Medulla oblongata (tissue), 1 donor: ENCODE data around the gene GPR132.

Experiments
- DNase-seq: peaks from one replicate; pipeline ENCODE4 v3.0.0-alpha.2; 2015; ENCODE audit errors: extremely low spot score

The GPR132 gene

DNA sequence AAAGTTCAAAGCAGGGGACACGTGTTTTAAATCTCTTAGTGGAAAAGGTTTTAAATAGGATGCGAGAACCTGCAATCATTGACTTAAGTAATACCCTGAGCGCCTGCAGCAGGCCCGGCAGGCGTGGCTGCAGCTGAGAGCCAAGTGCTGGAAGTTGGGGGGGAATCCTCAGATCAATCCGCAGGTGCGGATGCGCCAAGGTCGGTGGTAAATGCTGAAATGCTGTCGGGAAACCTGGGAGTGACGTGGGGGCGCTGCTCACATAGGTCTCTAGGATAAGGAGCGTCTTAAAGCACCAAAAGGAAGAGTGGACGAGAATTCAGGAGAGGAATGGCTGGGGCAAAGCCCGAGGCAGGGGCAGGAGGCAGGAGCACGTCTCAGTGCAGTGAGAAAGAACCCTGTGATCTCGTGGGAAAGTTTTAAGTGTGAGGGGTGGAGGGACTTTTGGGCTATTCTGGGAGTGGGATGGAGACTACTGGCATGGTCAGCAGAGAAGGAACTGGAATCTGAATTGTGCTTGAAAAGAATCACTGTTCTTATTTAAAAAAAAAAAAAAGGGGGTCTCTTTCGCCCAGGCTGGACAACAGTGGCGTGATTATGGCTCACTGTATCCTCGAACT lies 43.5 kb downstream of the GPR132 start:
- DNase-seq = no peak

DNA sequence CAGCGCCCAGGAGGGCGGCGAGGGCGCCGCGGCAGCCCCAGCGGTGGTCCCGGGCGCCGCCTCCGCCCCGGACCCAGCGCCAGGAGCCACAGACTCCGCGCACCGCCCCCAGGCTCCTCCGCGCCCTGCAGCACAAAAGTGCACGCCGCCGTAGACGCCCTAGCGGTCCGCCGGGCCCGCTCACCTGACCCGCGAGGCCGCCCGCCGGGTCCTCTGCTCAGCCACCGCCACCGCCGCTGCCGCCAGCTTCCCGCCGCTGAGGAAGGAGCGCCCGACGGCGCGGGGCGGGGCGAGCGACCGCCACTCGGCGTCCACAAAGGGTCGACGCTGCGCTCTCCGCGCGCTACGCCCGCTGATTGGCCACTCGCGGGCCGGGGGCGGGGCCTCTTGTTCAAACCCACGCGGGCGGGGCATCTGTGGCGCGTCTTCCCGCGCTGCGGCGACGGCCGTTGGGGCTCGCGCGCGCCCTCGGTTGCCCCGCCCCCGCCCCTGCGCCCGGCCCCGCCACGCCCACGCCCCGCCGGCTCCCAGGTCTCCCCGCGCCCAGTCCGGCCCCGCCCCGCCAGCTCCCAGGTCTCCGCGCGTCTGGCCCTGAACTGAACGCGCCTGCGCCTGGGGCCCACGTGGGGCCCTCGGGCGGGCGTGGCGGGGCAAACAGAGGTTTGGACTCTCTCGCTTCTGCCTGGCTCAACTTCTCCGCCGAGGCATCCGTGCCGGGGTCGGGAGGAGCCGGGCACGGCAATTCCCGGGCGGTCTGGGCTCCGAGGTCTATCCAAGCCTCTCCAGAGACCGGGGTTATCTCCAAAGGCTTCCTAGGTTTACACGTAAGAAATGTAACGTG lies 44.2 kb downstream of the GPR132 start, which contains the start of gene CDCA4:
TSS of gene CDCA4 (minus strand) at position 269 of the 841 bp plus-strand sequence. CDS start 9,154 bp downstream, outside the sequence.
- peak; percentile 98 for DNase-seq

DNA sequence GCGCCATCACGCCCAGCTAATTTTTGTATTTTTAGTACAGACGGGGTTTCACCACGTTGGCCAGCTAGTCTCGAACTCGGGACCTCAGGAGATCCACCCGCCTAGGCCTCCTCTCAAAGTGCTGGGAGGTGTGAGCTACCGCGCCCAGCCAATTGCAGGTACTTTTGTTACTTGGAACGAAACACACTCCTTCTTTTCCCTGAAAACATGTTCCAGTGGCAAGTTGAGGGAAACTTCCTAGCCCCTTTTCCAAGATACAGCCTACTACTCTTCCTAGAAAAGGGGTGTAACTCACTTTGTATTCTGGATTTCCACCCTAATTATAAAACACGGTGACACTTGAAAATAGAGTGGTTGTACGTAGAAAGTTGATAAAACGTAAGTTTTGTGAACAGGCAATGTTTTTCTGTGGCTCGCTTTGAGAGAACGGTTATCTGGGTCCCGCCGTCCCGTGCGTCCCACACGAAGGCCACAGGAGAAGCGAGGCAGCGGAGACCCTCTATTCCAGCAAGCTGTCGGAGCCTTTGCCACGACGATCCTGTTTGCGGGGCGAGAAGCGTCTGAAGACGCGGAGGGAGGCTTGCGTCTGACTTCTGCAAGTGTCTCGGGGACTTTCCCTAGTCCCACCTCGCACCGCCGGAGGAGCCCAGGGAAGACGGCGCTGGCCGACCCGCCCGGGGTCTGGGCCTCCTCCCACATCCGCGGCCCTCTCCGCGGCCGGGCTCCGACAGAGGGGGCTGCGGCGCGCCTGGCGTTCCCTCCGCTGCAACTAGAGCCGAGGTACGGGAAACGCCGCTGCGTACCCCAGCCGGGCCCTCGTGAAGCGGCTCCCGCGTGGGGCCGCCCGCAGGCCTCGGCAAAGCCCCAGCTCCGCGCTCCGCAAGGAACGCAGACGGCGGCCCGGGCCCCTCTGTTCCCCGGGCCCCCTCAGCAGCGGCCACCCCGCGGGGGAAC lies 45.1 kb downstream of the GPR132 start:
- DNase-seq = no peak

DNA sequence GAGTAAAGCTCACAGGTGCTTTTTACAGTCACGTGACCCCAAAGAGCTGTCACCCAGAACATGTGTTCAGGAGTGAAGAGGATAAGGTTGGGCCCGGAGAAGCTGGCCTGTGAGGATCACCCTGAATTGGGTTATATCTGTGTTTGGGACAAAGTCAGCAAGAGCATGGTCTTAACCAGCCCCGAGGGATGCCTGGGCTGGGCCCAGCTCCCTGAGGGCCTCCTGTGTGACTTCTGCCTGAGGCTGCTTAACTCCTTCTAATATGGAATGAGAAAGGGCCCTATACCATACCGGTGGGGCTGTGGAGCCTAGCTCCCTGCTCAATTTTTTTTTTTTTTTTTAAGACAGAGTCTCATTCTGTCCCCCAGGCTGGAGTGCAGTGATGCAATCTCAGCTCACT lies 46.8 kb downstream of the GPR132 start:
- no peak for DNase-seq

DNA sequence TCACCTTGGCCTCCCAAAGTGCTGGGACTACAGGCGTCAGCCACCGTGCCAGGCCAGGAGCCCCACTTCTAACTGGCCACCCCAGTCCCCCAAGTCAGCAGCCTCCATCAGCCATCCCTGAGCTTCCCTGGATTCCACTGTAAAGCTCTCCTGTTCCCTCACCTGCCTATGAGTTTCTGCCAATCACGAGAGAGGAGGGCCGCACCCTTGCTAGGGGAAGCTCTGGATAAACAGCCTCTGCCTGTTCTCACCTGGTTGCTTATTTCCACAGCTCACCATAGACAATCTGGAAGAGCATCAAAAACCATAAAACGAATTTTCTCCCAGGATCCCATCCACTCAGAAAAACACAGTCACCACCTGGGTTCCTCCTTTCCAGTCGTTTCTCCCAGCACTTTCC lies 49.3 kb downstream of the GPR132 start:
- no peak for DNase-seq

DNA sequence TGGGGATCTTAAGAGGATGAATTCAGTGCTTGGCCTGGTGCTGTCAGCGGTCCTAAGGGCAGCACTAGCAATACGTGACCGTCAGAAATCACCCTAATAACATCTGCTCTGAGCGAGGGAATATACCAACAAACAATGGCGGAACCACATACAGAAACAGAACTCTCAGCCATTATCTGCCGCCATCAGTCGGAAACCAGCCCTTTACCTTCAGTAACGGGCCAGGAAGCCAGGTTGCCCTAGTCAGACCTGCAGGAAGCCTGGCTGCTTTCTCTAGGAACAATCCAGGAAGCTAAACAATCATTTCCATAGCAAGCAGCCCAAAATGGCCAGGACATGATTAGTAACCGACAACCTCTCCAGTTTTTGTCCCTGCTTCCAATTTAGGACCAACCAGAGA lies 50.0 kb downstream of the GPR132 start:
- no peak for DNase-seq

DNA sequence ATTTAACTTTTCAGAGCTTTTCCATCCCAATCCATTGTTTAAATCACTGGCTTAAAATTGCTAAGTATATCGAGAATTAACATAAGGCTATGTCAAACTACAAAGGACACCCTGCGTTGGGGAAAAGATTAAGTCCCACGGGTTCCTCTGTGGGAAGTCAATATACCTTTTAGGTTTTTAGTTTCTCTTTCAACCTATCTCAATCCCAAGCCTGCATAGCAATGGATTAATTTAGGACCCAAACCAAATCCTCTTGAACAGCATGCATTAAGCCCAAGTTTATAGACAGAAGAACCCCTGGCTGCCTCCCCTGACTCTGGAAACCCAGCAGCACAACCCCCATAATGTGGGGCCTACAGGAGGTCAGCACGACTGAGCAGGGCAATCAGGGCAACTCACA lies 50.6 kb downstream of the GPR132 start:
- DNase-seq = no peak

DNA sequence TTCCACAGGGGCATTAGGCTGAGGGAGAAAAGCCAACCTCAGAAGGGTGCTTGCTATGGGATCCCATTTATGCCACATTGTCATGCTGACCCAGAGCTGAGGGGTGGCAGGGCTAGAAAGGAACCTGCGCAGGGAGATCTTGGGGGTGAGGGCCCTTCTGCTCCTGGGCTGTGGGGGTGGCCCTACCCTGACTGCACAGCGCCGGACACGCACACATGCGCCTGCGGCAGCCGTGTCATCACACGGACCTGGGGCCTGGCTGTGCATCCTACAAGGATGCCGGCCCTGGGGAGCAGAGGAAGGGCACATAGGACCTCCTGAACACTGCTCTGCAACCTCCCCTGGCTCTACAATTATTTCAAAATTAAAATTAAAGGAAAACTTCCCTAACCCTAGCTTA lies 51.2 kb downstream of the GPR132 start:
- DNase-seq = no peak

DNA sequence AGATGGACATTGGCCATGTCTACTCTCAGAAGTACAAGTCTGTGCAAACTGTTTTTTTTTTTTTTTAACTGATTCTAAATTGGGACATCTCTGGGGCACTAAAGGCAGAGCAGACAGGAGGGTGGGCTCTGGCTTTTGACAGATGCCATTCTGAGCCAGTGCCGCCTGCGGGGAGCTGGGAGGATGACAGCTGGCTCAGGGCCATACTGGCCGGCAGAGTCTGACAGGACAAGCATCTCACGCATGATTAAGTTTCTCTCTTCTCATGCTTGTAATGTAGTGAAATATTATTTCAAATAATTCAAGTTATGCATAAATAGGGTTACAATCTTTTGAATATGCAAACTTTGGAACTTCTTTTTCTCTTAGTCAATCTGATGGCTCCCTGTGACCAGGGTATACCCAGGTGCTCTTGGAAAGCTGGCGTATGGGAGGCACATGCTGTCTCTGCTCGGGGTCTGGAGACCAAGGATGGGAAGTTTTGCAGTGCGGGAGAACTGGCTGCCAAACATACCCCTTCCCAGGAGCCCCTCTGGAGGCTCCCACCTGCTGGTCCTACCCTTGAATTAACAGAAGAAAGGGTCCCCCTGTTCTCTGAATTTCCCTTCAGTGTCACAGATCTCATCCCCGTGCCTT lies 52.0 kb downstream of the GPR132 start:
- peak; percentile 47 for DNase-seq

DNA sequence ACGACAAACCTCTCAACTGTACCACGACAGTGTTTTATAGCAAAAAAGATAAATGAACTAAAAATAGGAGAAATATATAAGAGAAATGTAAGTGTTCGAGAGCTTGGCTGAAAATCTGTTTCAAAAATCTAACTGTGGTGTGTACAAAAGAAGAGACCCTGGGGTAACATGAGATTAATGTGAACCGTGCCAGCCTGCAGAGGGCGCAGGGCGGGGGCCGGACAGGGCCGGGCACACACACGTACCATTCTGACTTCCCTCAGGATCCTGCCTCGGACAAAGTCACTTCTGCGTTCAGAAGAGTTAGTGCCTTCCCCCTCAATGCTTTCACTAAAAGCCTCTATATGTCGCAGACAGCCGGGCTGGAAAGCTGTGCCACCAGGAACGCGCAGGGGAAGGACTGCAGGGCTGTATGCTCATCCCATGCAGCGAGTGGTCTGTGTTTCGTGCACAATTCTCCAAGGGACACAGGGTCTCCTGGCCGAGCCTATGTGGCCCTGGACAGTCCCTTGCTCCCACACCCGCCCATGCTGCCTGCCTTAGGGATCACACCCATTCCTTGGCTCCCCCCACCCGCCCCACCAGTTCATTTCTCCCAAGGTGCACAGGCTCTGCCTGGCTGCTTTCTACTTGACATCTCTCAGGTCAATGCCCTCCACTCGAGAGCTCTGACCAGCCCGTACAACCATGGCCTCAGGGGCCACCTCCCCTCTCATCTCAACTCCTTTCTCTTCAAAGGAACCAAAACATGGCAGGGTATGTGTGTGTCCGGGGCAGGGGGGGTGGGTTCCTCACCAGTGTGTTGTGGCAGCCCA lies 52.9 kb downstream of the GPR132 start:
- DNase-seq = no peak

DNA sequence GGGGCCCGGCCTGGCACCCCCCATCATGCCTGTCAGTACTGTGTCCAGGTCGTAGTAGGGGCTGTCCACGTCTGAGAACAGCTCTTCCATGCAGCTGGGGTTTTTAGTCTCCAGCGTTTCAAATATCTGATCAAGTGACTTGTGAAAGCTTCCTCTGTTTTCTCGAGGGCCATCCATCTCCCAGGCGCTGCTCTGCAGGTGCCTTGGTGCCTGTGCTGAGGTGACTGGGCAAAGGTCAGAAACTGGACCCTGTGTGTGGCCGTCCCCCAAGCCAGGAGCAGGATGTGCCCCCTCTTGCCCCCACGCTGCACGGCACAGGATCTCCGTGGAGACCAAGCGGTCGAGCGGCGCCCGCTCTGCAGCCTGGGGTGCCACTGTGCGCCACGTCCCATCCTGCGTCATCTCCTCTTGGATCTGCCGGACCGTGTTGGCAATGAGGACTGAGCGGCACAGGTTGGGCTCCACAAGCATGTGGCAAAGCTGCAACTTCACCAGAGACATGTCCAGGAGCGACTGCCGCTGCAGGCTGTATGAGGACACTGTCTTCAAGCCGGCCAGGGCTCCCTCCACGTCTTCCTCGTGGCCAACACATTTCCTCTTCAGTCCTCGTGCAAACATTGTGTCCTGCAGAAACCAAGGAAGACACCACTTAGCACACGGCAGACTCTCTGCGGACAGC lies 53.8 kb downstream of the GPR132 start:
- DNase-seq = no peak

DNA sequence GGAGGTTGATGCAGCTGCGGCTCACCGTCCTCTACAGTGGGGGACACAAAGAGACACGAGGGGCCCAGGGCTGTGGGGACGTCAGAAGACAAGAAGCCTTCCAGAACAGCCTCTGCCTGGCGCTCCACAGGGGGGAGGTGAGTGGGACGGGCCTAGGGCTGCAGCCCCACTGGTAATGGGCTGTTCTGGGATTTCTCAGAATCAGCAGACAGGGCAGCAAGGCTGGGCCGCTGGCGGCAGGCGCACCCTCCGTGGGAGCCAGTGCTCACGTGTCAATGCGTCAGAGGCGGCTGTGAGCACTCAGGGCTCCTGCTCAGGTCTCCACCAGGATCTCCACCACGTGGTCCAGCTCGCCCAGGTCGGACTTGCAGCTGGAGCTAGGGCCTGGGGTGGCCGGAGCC lies 54.3 kb downstream of the GPR132 start:
- DNase-seq = no peak

DNA sequence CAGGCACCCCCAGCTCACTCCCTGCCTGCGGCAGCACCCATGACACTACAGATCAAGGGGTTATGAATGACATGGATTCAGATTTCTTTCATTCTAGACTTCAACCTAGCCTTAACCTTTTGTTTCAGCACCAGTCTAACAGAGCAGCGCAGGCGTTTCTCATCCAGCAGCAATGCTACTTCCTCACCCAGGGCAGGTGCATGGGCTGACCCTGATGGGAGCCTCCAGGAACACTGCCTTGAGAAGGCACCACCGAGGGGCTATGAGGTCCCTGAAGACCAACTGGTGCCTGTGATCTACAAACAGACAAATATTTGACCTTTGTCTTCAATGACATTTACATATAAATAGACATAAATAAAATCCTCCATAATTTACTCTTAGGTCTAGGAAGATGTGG lies 55.1 kb downstream of the GPR132 start:
- no peak for DNase-seq

DNA sequence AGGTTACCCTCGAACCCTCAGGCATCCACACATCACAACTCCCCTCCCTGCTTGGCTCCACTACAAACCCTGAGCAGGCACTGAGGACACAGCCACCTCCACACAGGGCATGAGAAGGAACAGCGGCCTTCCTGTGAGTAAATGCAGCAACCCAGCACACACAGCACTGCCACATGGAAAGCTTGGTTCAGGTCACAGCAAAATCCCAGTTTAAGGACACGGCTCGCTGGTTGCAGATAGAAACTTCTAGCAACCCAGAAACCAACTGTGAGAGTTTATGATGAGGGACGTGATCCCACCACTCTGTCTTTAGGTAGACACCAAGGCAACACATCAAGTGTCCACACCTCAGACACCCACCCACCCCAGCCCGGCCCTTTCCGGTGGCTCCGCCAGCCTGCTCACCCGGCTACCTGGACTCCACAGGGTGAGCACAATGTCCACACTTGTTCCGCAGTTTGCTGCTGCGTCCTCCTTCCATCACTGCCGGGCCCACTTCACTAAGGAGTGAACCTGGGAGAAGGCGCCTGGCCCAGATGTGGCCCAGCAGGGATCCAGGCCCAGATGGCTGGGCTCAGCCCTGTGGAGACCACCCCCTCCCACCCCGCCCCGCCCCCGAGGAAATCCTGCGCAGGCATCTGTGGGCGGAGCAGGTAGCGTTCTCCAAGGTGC lies 57.5 kb downstream of the GPR132 start:
- no peak for DNase-seq

DNA sequence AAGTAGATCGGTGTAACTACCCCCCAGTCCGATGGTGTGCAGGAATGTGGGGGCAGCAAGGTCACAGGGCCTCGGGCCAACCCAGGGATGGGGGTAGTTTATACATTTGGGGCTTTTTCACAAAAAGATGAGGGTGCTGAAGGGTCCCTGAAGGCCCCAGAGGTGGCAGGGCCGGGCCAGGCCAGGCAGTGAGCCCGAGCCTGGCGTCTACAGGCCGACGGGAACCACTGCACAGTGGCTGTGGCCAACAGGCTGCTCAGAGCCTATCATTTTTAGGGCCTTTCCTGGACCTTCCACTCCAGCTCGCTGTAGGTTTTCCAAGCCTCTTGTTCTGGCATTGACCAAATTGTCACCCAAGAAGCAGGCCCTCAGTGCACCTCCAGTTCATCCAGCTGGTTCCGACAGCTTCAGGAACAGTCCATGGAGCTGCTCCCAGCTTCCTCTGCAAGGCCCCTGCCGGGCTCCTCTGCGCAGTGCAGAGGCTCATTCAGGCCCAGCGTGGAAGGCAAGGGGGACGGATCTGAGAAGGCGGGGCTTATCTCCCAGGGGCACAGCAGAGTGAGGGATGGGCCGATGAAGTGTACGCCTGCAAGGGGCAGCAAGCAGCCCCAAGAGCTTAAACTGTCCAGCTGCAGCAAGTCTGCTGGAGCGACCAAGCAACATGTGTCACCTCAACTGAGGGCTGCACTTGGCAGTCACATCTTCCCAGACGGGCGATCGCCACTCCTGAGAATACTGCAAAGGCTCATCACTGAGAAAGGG lies 58.2 kb downstream of the GPR132 start:
- DNase-seq = no peak

DNA sequence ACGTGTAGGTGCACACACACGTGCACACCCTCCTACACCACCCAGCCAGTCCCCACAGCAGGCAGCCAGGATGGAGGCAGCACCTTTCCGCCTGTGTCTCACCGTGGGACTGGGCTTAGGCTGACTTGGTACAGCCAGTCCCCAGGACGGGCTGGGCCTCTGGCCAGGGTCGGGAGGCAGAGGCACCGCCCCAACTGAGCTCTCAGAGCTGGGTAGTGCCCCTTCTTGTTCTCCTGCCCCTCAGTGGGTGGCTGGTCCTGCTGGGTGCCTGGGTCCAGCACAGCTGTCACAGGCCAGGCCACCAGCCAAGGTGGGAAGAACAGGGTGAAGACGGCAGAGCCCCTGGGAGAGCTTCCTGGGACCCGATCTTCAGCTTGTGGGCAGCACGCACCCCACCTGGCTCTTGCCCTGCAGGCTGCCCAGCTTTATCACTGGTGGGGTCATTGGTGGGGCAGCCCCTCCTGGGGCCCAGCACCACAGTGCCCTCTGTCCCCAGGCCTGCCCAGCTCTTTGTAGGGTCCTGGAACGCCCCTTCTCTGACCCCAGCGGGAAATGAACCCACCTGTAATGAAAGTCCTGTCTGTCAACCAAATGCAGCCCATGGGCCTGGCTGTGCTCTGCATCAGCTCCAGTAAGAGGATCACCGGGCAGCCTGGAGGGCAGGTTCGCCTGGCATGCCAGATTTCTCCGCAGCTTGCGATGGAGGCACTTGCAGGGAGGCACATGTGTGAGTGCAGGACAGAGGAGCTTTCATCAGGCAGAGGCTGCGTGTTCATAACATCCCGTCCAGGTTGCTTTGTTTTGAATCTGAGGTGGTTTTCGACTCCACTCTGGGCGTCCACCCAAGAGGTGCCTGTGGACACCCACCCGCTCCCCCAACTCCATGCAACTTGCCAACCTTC lies 59.0 kb downstream of the GPR132 start:
- no peak for DNase-seq

DNA sequence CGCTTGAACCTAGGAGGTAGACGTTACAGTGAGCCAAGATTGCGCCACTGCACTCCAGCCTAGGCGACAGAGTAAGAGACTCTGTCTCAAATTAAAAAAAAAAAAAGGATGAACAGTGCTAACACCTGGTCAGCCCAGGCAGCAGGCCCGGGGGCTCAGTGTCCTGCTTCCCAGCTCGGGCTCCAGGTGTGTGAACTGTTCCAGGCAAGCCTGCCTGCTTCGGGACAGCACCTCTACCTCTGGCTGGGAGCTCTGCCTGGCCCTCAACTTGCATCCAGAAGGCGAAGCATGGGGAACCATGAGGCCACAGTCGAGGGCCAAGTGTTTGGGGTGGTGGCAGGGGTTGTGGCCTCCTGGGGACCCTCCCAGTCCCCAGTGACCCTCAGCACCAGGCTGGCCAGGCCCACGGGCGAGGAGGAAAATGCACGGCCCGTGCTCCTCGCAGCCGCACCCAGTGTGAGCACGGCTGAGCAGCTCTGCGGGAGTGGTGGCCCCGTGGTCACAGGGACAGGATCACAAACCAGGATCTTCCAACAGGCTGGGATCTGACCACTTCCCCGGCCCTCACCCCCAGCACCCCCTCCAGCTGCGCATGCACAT lies 59.8 kb downstream of the GPR132 start:
- no peak for DNase-seq
